Measurements from ENCODE around the gene PAK4. TPM values are rescaled to one million over a fixed set of nuclear protein-coding genes. Genes with fewer than 3 reads are reported as not detected.

The PAK4 gene
- total RNA-seq, 1 donor from 2014 or later, result 48.8 TPM

GRCh38 chr19:39206122-39206521 lies 80.5 kb downstream of the PAK4 start:
- TF ChIP-seq CTCF (IDR thresholded peaks at IDR 0.05; ENCODE audit: unreplicated experiment), result no peak
- Mint-ChIP-seq H3K4me1 (ENCODE audit: unreplicated experiment) (peaks cover 3% of the 10 kb centered on the region), H3K27ac (ENCODE audit: unreplicated experiment) (no peak overlapping the region), H3K4me3 (ENCODE audit: unreplicated experiment) (no peak overlapping the region), H3K36me3 (ENCODE audit: low read depth, unreplicated experiment) (no peaks in the 10 kb centered on the region), H3K9me3 (ENCODE audit: unreplicated experiment) (no peaks in the 10 kb centered on the region), H3K27me3 (ENCODE audit: unreplicated experiment) (peaks cover 13% of the 10 kb centered on the region)
- DNase-seq (ENCODE audit: low spot score), result no peak

GRCh38 chr19:39207293-39207836 lies 81.8 kb downstream of the PAK4 start:
- Mint-ChIP-seq H3K27ac (ENCODE audit: unreplicated experiment) (no peak overlapping the region), H3K4me1 (ENCODE audit: unreplicated experiment) (peaks cover 3% of the 10 kb centered on the region), H3K4me3 (ENCODE audit: unreplicated experiment) (no peak overlapping the region), H3K27me3 (ENCODE audit: unreplicated experiment) (peaks cover 10% of the 10 kb centered on the region), H3K36me3 (ENCODE audit: low read depth, unreplicated experiment) (no peaks in the 10 kb centered on the region), H3K9me3 (ENCODE audit: unreplicated experiment) (no peaks in the 10 kb centered on the region)
- TF ChIP-seq CTCF (IDR thresholded peaks at IDR 0.05; ENCODE audit: unreplicated experiment), result no peak
- no peak for DNase-seq (ENCODE audit: low spot score)

- no peak for TF ChIP-seq CTCF (IDR thresholded peaks at IDR 0.05; ENCODE audit: unreplicated experiment)
- Mint-ChIP-seq H3K4me3 (ENCODE audit: unreplicated experiment) (no peak overlapping the region), H3K27ac (ENCODE audit: unreplicated experiment) (no peak overlapping the region)
These were observed 82.7 kb downstream of the PAK4 start for GRCh38 chr19:39208175-39208795.

GRCh38 chr19:39209196-39209595 lies 83.6 kb downstream of the PAK4 start:
- no peak overlapping the region for H3K4me3 Mint-ChIP-seq (ENCODE audit: unreplicated experiment)

More at GRCh38 chr19:39208175-39208795, 82.7 kb downstream of the PAK4 start:
- Mint-ChIP-seq H3K9me3 (ENCODE audit: unreplicated experiment) (no peaks in the 10 kb centered on the region), H3K27me3 (ENCODE audit: unreplicated experiment) (peaks cover 5% of the 10 kb centered on the region), H3K36me3 (ENCODE audit: low read depth, unreplicated experiment) (no peaks in the 10 kb centered on the region), H3K4me1 (ENCODE audit: unreplicated experiment) (peaks cover 3% of the 10 kb centered on the region)
- DNase-seq (ENCODE audit: low spot score), result no peak

More at GRCh38 chr19:39209196-39209595, 83.6 kb downstream of the PAK4 start:
- Mint-ChIP-seq H3K27me3 (ENCODE audit: unreplicated experiment) (peaks cover 5% of the 10 kb centered on the region), H3K27ac (ENCODE audit: unreplicated experiment) (no peak overlapping the region), H3K9me3 (ENCODE audit: unreplicated experiment) (no peaks in the 10 kb centered on the region), H3K4me1 (ENCODE audit: unreplicated experiment) (peaks cover 3% of the 10 kb centered on the region), H3K36me3 (ENCODE audit: low read depth, unreplicated experiment) (no peaks in the 10 kb centered on the region)
- no peak for DNase-seq (ENCODE audit: low spot score)
- TF ChIP-seq CTCF (IDR thresholded peaks at IDR 0.05; ENCODE audit: unreplicated experiment), result no peak

Measured in endothelial cell (in vitro differentiated cells).